H9 (cell line): ENCODE measurements around the gene MYO5B. TPM values are rescaled to one million over a fixed set of nuclear protein-coding genes. Genes with fewer than 3 reads are reported as not detected.

Experiments used
- DNase-seq: peaks from one replicate; pipeline ENCODE4 v3.0.0-alpha.2; 2017
- H2AFZ ChIP-seq: one replicate; pipeline ENCODE4 v1.6.1; 2013; ENCODE audit warnings: mild to moderate bottlenecking, low read length, control low read depth, moderate library complexity
- H2AK5ac ChIP-seq: 2 replicates; pipeline ENCODE4 v1.6.1; 2013; ENCODE audit warnings: low read length, control low read depth, mixed read lengths; ENCODE audit not compliant: insufficient read length
- H2BK120ac ChIP-seq: one replicate; pipeline ENCODE4 v1.6.1; 2013; ENCODE audit warnings: low read depth, mild to moderate bottlenecking, low read length, control low read depth, inconsistent platforms; ENCODE audit not compliant: poor library complexity, severe bottlenecking
- H2BK12ac ChIP-seq: 2 replicates; pipeline ENCODE4 v1.6.1; 2013; ENCODE audit warnings: low read length, control low read depth, mixed read lengths, low read depth; ENCODE audit not compliant: insufficient read length
- H2BK15ac ChIP-seq: 2 replicates; pipeline ENCODE4 v1.6.1; 2013; ENCODE audit warnings: low read depth, low read length, control low read depth
- H2BK20ac ChIP-seq: one replicate; pipeline ENCODE4 v1.6.1; 2013; ENCODE audit warnings: low read depth, mild to moderate bottlenecking, low read length, control low read depth, inconsistent platforms; ENCODE audit not compliant: poor library complexity, severe bottlenecking
- H2BK5ac ChIP-seq: 2 replicates; pipeline ENCODE4 v1.6.1; 2013; ENCODE audit warnings: low read length, control low read depth, mixed read lengths; ENCODE audit not compliant: insufficient read length
- H3K14ac ChIP-seq: 2 replicates; pipeline ENCODE4 v1.6.1; 2013; ENCODE audit warnings: low read length, control low read depth; ENCODE audit not compliant: insufficient read depth
- H3K18ac ChIP-seq: 2 replicates; pipeline ENCODE4 v1.6.1; 2013; ENCODE audit warnings: low read depth, mild to moderate bottlenecking, mixed read lengths, low read length, control low read depth; ENCODE audit not compliant: insufficient read length
- H3K23ac ChIP-seq: 2 replicates; pipeline ENCODE4 v1.6.1; 2013; ENCODE audit warnings: low read length, control low read depth, mixed read lengths, low read depth; ENCODE audit not compliant: insufficient read length
- H3K23me2 ChIP-seq: 2 replicates; pipeline ENCODE4 v1.6.1; 2013; ENCODE audit warnings: low read depth, mild to moderate bottlenecking, mixed read lengths, low read length, control low read depth; ENCODE audit not compliant: insufficient read length, poor library complexity, severe bottlenecking
- H3K27ac ChIP-seq: 2 replicates; pipeline ENCODE4 v1.5.1; 2013; ENCODE audit warnings: low read length, control low read depth, mixed read lengths, low read depth; ENCODE audit not compliant: insufficient read length
- H3K27me3 ChIP-seq: 2 replicates; pipeline ENCODE4 v1.6.1; 2013; ENCODE audit warnings: low read length, control low read depth, inconsistent platforms; ENCODE audit not compliant: insufficient read depth
- H3K4ac ChIP-seq: 2 replicates; pipeline ENCODE4 v1.6.1; 2013; ENCODE audit warnings: low read depth, mild to moderate bottlenecking, control low read depth, inconsistent platforms, low read length, moderate library complexity
- H3K4me1 ChIP-seq: 2 replicates; pipeline ENCODE4 v1.6.1; 2013; ENCODE audit warnings: low read length, control low read depth, inconsistent platforms; ENCODE audit not compliant: insufficient read depth
- H3K4me2 ChIP-seq: 2 replicates; pipeline ENCODE4 v1.6.1; 2013; ENCODE audit warnings: low read length, control low read depth, mixed read lengths; ENCODE audit not compliant: insufficient read length, insufficient read depth
- H3K56ac ChIP-seq: 2 replicates; pipeline ENCODE4 v1.6.1; 2013; ENCODE audit warnings: low read depth, mild to moderate bottlenecking, mixed read lengths, low read length, control low read depth; ENCODE audit not compliant: insufficient read length
- H3K79me1 ChIP-seq: 2 replicates; pipeline ENCODE4 v1.6.1; 2013; ENCODE audit warnings: low read depth, mild to moderate bottlenecking, moderate library complexity, low read length, control low read depth, inconsistent platforms; ENCODE audit not compliant: insufficient read depth, poor library complexity, severe bottlenecking
- H3K79me2 ChIP-seq: 2 replicates; pipeline ENCODE4 v1.6.1; 2013; ENCODE audit warnings: low read length, control low read depth, inconsistent platforms; ENCODE audit not compliant: insufficient read depth
- H3K9ac ChIP-seq: 2 replicates; pipeline ENCODE4 v1.6.1; 2013; ENCODE audit warnings: low read length, control low read depth, mixed read lengths; ENCODE audit not compliant: insufficient read length; ENCODE audit errors: extremely low read depth
- H3K9me3 ChIP-seq: one replicate; pipeline ENCODE4 v1.6.1; 2013; ENCODE audit warnings: low read depth, low read length, inconsistent platforms; ENCODE audit not compliant: control insufficient read depth
- H3T11ph ChIP-seq: one replicate; pipeline ENCODE4 v1.6.1; 2013; ENCODE audit warnings: mild to moderate bottlenecking, low read length, control low read depth, inconsistent platforms
- H4K20me1 ChIP-seq: one replicate; pipeline ENCODE4 v1.6.1; 2013; ENCODE audit not compliant: control insufficient read depth, insufficient read length, insufficient read depth
- H4K5ac ChIP-seq: 2 replicates; pipeline ENCODE4 v1.6.1; 2013; ENCODE audit warnings: low read depth, mild to moderate bottlenecking, mixed read lengths, low read length, control low read depth; ENCODE audit not compliant: insufficient read length
- H4K8ac ChIP-seq: replicated peaks from 2 replicates; pipeline ENCODE4 v1.6.1; 2013; ENCODE audit warnings: low read length, control low read depth, mixed read lengths, low read depth; ENCODE audit not compliant: insufficient read length
- H4K91ac ChIP-seq: 2 replicates; pipeline ENCODE4 v1.6.1; 2013; ENCODE audit warnings: low read depth, mild to moderate bottlenecking, moderate library complexity, mixed read lengths, low read length, control low read depth; ENCODE audit not compliant: insufficient read length
- H3K27ac Mint-ChIP-seq, 3 experiments: 2 replicates in 2 of 3; 3 replicates in 1 of 3; pipeline ENCODE4 v1.8.0; 2020 to 2021; ENCODE audit warnings: mixed read lengths in 3 of 3, mild to moderate bottlenecking in 1 of 3, moderate library complexity in 1 of 3
- H3K27me3 Mint-ChIP-seq: 2 replicates; pipeline ENCODE4 v1.8.0; 2021; ENCODE audit warnings: low read depth, mild to moderate bottlenecking, moderate library complexity, mixed read lengths
- H3K36me3 Mint-ChIP-seq, 3 experiments: 2 replicates in 2 of 3; 3 replicates in 1 of 3; pipeline ENCODE4 v1.8.0; 2020 to 2021; ENCODE audit warnings: low read depth in 3 of 3, mixed read lengths in 3 of 3; ENCODE audit not compliant: insufficient read depth in 1 of 3
- H3K4me1 Mint-ChIP-seq, 2 experiments: 2 replicates each; pipeline ENCODE4 v1.8.0; 2020; ENCODE audit warnings: mixed read lengths in 2 of 2
- H3K4me3 Mint-ChIP-seq, 2 experiments: 2 replicates in 1 of 2; 3 replicates in 1 of 2; pipeline ENCODE4 v1.8.0; 2020 to 2021; ENCODE audit warnings: mild to moderate bottlenecking in 2 of 2, mixed read lengths in 2 of 2, moderate library complexity in 1 of 2
- H3K9me3 Mint-ChIP-seq, 2 experiments: 2 replicates in 1 of 2; 3 replicates in 1 of 2; pipeline ENCODE4 v1.8.0; 2020; ENCODE audit warnings: mild to moderate bottlenecking in 2 of 2, mixed read lengths in 2 of 2, moderate library complexity in 1 of 2
- CTCF ChIP-seq: fragments of 200-600 bp; sonication (generic); conservative IDR thresholded peaks from 3 replicates; pipeline ENCODE4 v1.8.0; 2021; ENCODE audit warnings: antibody characterized with exemption, mild to moderate bottlenecking
- WGBS: extraction: QIAGEN DNeasy Blood & Tissue Kit; methylation state at CpG from one replicate; pipeline ENCODE4 v1.1.7; 2013; ENCODE audit warnings: missing lambda C conversion rate, low lambda C conversion rate, mixed read lengths; ENCODE audit not compliant: insufficient read length; ENCODE audit errors: extremely low coverage; 5-methylcytosine and 5-hydroxymethylcytosine counted together
- total RNA-seq: library from RNA; stranded (reverse); gene quantifications from 2 replicates; pipeline ENCODE4 v1.2.1, GENCODE V29; 2021

MYO5B gene
- total RNA-seq, 1 experiment from 2014 or later, result 9.3 TPM

GRCh38 chr18:50240080-50240563 is 45.2 kb upstream of the MYO5B start:
- Histone ChIP-seq H3K9me3 (peaks cover 5% of the 10 kb centered on the region), H3K23me2 (no peaks in the 10 kb centered on the region), H4K5ac (no peak overlapping the region), H3K27ac (no peak overlapping the region), H4K8ac (no peak overlapping the region), H4K20me1 (no peaks in the 10 kb centered on the region), H3K4ac (no peak overlapping the region), H2BK12ac (no peak overlapping the region), H3K79me2 (no peaks in the 10 kb centered on the region), H3K23ac (no peak overlapping the region), H3K4me1 (no peaks in the 10 kb centered on the region), H3K9ac (no peak overlapping the region), H2BK120ac (no peak overlapping the region), H3K79me1 (no peaks in the 10 kb centered on the region), H2BK20ac (no peak overlapping the region), H2AFZ (no peak overlapping the region), H3K14ac (no peak overlapping the region), H3K18ac (no peak overlapping the region), H3K4me2 (no peak overlapping the region), H2BK5ac (no peak overlapping the region), H3K56ac (no peak overlapping the region), H3T11ph (no peak overlapping the region), H3K27me3 (no peaks in the 10 kb centered on the region), H4K91ac (no peak overlapping the region), H2AK5ac (no peak overlapping the region), H2BK15ac (no peak overlapping the region)
- no peak for TF ChIP-seq CTCF
- Mint-ChIP-seq H3K27ac (no peak overlapping the region), H3K36me3 (peaks cover 10 to 19% (median 14%) of the 10 kb centered on the region in 3 experiments), H3K27me3 (peaks cover 2% of the 10 kb centered on the region; the same call in 1 of the 2 replicates), H3K9me3 (peaks cover 43% of the 10 kb centered on the region in 2 experiments), H3K4me3 (no peak overlapping the region), H3K4me1 (no peaks in the 10 kb centered on the region)
- WGBS, result no CpG with 5 or more reads among the region's 3 CpGs
- no peak for DNase-seq
